K562 (cell line): ENCODE data around the gene TEX54. TPM values are rescaled to one million over a fixed set of nuclear protein-coding genes. Genes with fewer than 3 reads are reported as not detected.

Experiments used
- ATF6 ChIP-seq: sonication (generic); formaldehyde crosslinking; IDR thresholded peaks from 2 replicates; pipeline ENCODE4 v1.4.0; 2020; ENCODE audit warnings: mild to moderate bottlenecking, missing genetic modification reagents
- RUNX1 ChIP-seq: sonication (generic); IDR thresholded peaks from 2 replicates; pipeline ENCODE4 v1.6.1; 2016; ENCODE audit warnings: antibody characterized with exemption, low read depth
- SNAPC5 ChIP-seq: fragments of 250-450 bp; sonication (Bioruptor Pico); IDR thresholded peaks from 2 replicates; pipeline ENCODE4 v1.8.0; 2021; ENCODE audit warnings: moderate library complexity, mild to moderate bottlenecking, inconsistent platforms
- ZBTB40 ChIP-seq, 2 experiments: fragments of 450-650 bp in 1 of 2; sonication (generic) in 1 of 2; formaldehyde crosslinking in 1 of 2; IDR thresholded peaks; 2 replicates each; pipeline versions ENCODE4 v1.7.1 to v1.9.0; 2016 to 2022; ENCODE audit warnings: inconsistent platforms in 1 of 2, mild to moderate bottlenecking in 1 of 2, missing genetic modification reagents in 1 of 2
- polyA plus RNA-seq, 8 experiments: library from polyadenylated mRNA; depleted of rRNA in 4 of 8; stranded (reverse) in 5 of 8; unstranded in 3 of 8; fragments of >200 nt; fragmentation: Nextera tagmentation in 2 of 8; fragmentation: Illumina TruSeq in 1 of 8; extraction: Ambion mirVana in 2 of 8; extraction: Trizol in 1 of 8; gene quantifications; 2 replicates each; pipeline versions ENCODE4 v1.2.1 to v1.2.3, GENCODE V29; 2011 to 2014; ENCODE audit warnings: inconsistent platforms in 1 of 8, missing spikeins in 1 of 8
- total RNA-seq, 7 experiments: library from RNA; depleted of rRNA in 6 of 7; stranded (reverse); fragments of >200 nt in 6 of 7; fragmentation: Illumina TruSeq in 2 of 7; extraction: Trizol in 2 of 7; gene quantifications; 2 replicates each; pipeline versions ENCODE4 v1.2.1 to v1.2.3, GENCODE V29; 2011 to 2021; ENCODE audit warnings: low replicate concordance in 1 of 7

TEX54 gene
- total and polyA plus RNA-seq, 9 of the 15 experiments (the other 6 are each of a cell fraction or from before 2014, with no cell fraction given) = not detected

- TF ChIP-seq RUNX1 (no peak), ZBTB40 (IDR thresholded peaks at IDR 0.05) (no peak), ZBTB40 (CRISPR knock-in tag; IDR thresholded peaks at IDR 0.05) (no peak), SNAPC5 (CRISPR knock-in tag) (no peak), ATF6 (no peak)
These were observed 11.5 kb upstream of the TEX54 start (continued) for GRCh38 chr11:62844154-62844553.
